H1 (cell line): ENCODE data around the gene HSPA4. TPM values are rescaled to one million over a fixed set of nuclear protein-coding genes. Genes with fewer than 3 reads are reported as not detected.
"Not testable (repeated sequence)": the region's sequence is repeated elsewhere in the genome, so short reads cannot be mapped to it uniquely, and the experiment has no call there.

Experiments
- CTCF ChIA-PET: fragments of 300-600 bp; sonication (Branson Sonifier 250); formaldehyde crosslinking; loops from one replicate; lab custom pipeline; 2021; ENCODE audit not compliant: partially characterized antibody; lab: Charles Lee
- POLR2A ChIA-PET: fragments of 300-600 bp; sonication (Branson Sonifier 250); formaldehyde crosslinking; loops from one replicate; lab custom pipeline; 2021; ENCODE audit warnings: inconsistent platforms; ENCODE audit not compliant: partially characterized antibody; lab: Charles Lee
- DNase-seq, 2 experiments: peaks; one replicate each; pipeline versions ENCODE4 v3.0.0 to v3.0.0-alpha.2; 2010 to 2022; ENCODE audit warnings: low spot score in 2 of 2, low read depth in 1 of 2, mixed read lengths in 1 of 2
- FAIRE-seq: peaks from 2 replicates; lab custom pipeline; 2011; peaks lifted over from hg19 to GRCh38; lab: Jason Lieb, UNC
- H2AFZ ChIP-seq: 2 replicates; pipeline ENCODE4 v1.8.1; 2012; ENCODE audit warnings: low read length, inconsistent platforms
- H2AK5ac ChIP-seq: 2 replicates; pipeline ENCODE4 v1.6.1; 2013; ENCODE audit warnings: low read depth, low read length
- H2BK120ac ChIP-seq: replicated peaks from 2 replicates; pipeline ENCODE3; 2013; ENCODE audit warnings: low read depth, low read length, inconsistent platforms
- H2BK12ac ChIP-seq: 2 replicates; pipeline ENCODE4 v1.6.1; 2013; ENCODE audit warnings: low read depth, low read length
- H2BK15ac ChIP-seq: 2 replicates; pipeline ENCODE4 v1.6.1; 2013; ENCODE audit warnings: low read length
- H2BK20ac ChIP-seq: 2 replicates; pipeline ENCODE4 v1.6.1; 2013; ENCODE audit warnings: low read length
- H2BK5ac ChIP-seq: 2 replicates; pipeline ENCODE4 v1.6.1; 2013; ENCODE audit warnings: low read depth, low read length
- H3K14ac ChIP-seq: 2 replicates; pipeline ENCODE4 v1.6.1; 2013; ENCODE audit warnings: inconsistent platforms; ENCODE audit not compliant: insufficient read length
- H3K18ac ChIP-seq: 2 replicates; pipeline ENCODE4 v1.6.1; 2013; ENCODE audit warnings: low read length; ENCODE audit errors: extremely low read depth
- H3K23ac ChIP-seq: 2 replicates; pipeline ENCODE4 v1.6.1; 2013; ENCODE audit warnings: inconsistent platforms; ENCODE audit not compliant: insufficient read length
- H3K23me2 ChIP-seq: 2 replicates; pipeline ENCODE4 v1.6.1; 2013; ENCODE audit warnings: low read depth, low read length
- H3K27ac ChIP-seq: 2 replicates; pipeline ENCODE4 v1.6.1; 2011; ENCODE audit warnings: low read depth, low read length, inconsistent platforms
- H3K27me3 ChIP-seq, 4 experiments: replicated peaks in 1 of 4; 1 replicate in 1 of 4; 2 replicates in 3 of 4; pipeline versions ENCODE4 v1.6.1 to v1.8.1; 2011 to 2013; ENCODE audit warnings: low read length in 3 of 4, mild to moderate bottlenecking in 3 of 4, inconsistent platforms in 2 of 4, mixed read lengths in 2 of 4, moderate library complexity in 1 of 4; ENCODE audit not compliant: control insufficient read depth in 3 of 4, insufficient read depth in 3 of 4; ENCODE audit errors: extremely low read depth in 1 of 4
- H3K36me3 ChIP-seq, 4 experiments: 2 replicates each; pipeline versions ENCODE4 v1.6.1 to v1.8.1; 2011 to 2013; ENCODE audit warnings: mild to moderate bottlenecking in 4 of 4, low read length in 3 of 4, moderate library complexity in 2 of 4, control low read depth in 1 of 4, inconsistent platforms in 1 of 4; ENCODE audit not compliant: insufficient read depth in 4 of 4, control insufficient read depth in 2 of 4
- H3K4ac ChIP-seq: replicated peaks from 2 replicates; pipeline ENCODE3; 2013; ENCODE audit warnings: low read length, low read depth, mixed read lengths, inconsistent platforms; ENCODE audit not compliant: insufficient read length
- H3K4me1 ChIP-seq, 4 experiments: replicated peaks in 1 of 4; 1 replicate in 1 of 4; 2 replicates in 3 of 4; pipeline versions ENCODE4 v1.6.1 to v1.8.1; 2011 to 2013; ENCODE audit warnings: low read length in 3 of 4, inconsistent platforms in 2 of 4, mixed read lengths in 1 of 4; ENCODE audit not compliant: insufficient read depth in 4 of 4, control insufficient read depth in 3 of 4
- H3K4me2 ChIP-seq, 2 experiments: 2 replicates each; pipeline versions ENCODE4 v1.6.1 to v1.8.1; 2011 to 2013; ENCODE audit warnings: low read depth in 2 of 2, low read length in 2 of 2, control low read depth in 1 of 2, inconsistent platforms in 1 of 2, mild to moderate bottlenecking in 1 of 2; ENCODE audit not compliant: insufficient read depth in 1 of 2
- H3K4me3 ChIP-seq, 4 experiments: fragments of 200-600, 300-600 bp in 1 of 4; sonication (generic), shearing (Covaris generic), sonication (Bioruptor Twin) in 1 of 4; 2 replicates each; pipeline versions ENCODE4 v1.5.1 to v1.8.1; 2011 to 2016; ENCODE audit warnings: low read length in 4 of 4, low read depth in 3 of 4, control low read depth in 2 of 4, inconsistent platforms in 2 of 4, mild to moderate bottlenecking in 2 of 4, mixed read lengths in 1 of 4, moderate library complexity in 1 of 4; ENCODE audit not compliant: insufficient read depth in 2 of 4; ENCODE audit errors: extremely low read depth in 1 of 4
- H3K56ac ChIP-seq: replicated peaks from 2 replicates; pipeline ENCODE3; 2013; ENCODE audit warnings: low read depth, mild to moderate bottlenecking, mixed read lengths, low read length, inconsistent platforms; ENCODE audit not compliant: insufficient read length
- H3K79me1 ChIP-seq: 2 replicates; pipeline ENCODE4 v1.6.1; 2013; ENCODE audit warnings: low read depth, low read length, control low read depth
- H3K79me2 ChIP-seq, 2 experiments: 2 replicates each; pipeline versions ENCODE4 v1.6.1 to v1.8.1; 2012 to 2013; ENCODE audit warnings: low read length in 2 of 2, mild to moderate bottlenecking in 2 of 2, inconsistent platforms in 1 of 2; ENCODE audit not compliant: insufficient read depth in 2 of 2, control insufficient read depth in 1 of 2
- H3K9ac ChIP-seq, 4 experiments: replicated peaks in 1 of 4; 1 replicate in 1 of 4; 2 replicates in 3 of 4; pipeline versions ENCODE4 v1.6.1 to v1.8.1; 2011 to 2013; ENCODE audit warnings: low read depth in 3 of 4, low read length in 3 of 4, control low read depth in 2 of 4, mild to moderate bottlenecking in 2 of 4, moderate library complexity in 2 of 4, inconsistent platforms in 1 of 4; ENCODE audit errors: extremely low read depth in 1 of 4
- H3K9me3 ChIP-seq, 2 experiments: 2 replicates each; pipeline versions ENCODE4 v1.6.1 to v1.8.1; 2012 to 2013; ENCODE audit warnings: mild to moderate bottlenecking in 2 of 2, moderate library complexity in 2 of 2, control low read depth in 1 of 2, inconsistent platforms in 1 of 2, low read depth in 1 of 2, low read length in 1 of 2, mixed read lengths in 1 of 2; ENCODE audit not compliant: insufficient read depth in 2 of 2
- H4K20me1 ChIP-seq, 2 experiments: replicated peaks in 1 of 2; 2 replicates each; pipeline versions ENCODE3 to v1.8.1; 2011 to 2013; ENCODE audit warnings: inconsistent platforms in 2 of 2, low read length in 2 of 2, mild to moderate bottlenecking in 1 of 2; ENCODE audit not compliant: insufficient read depth in 2 of 2, control insufficient read depth in 1 of 2
- H4K5ac ChIP-seq: 2 replicates; pipeline ENCODE4 v1.6.1; 2013; ENCODE audit warnings: low read length, low read depth, mixed read lengths, inconsistent platforms; ENCODE audit not compliant: insufficient read length
- H4K8ac ChIP-seq: 2 replicates; pipeline ENCODE4 v1.8.0; 2013; ENCODE audit warnings: mild to moderate bottlenecking, moderate library complexity, low read length, inconsistent platforms; ENCODE audit not compliant: insufficient read depth; ENCODE audit errors: extremely low read depth
- H4K91ac ChIP-seq: replicated peaks from 2 replicates; pipeline ENCODE3; 2013; ENCODE audit warnings: low read length, mixed read lengths, inconsistent platforms; ENCODE audit not compliant: insufficient read length
- WGBS, 2 experiments: shearing (Covaris generic) in 1 of 2; methylation state at CpG; one replicate each; pipeline versions ENCODE4 v1.1.6 to v1.1.7; 2013 to 2015; ENCODE audit warnings: low lambda C conversion rate in 2 of 2, mixed read lengths in 2 of 2, inconsistent platforms in 1 of 2, low coverage in 1 of 2, missing lambda C conversion rate in 1 of 2; ENCODE audit not compliant: insufficient replicate concordance in 2 of 2, insufficient coverage in 1 of 2, insufficient read length in 1 of 2; ENCODE audit errors: extremely low coverage in 1 of 2, missing lambda C conversion rate in 1 of 2; 5-methylcytosine and 5-hydroxymethylcytosine counted together
- polyA plus RNA-seq, 7 experiments: library from polyadenylated mRNA; depleted of rRNA in 3 of 7; stranded (reverse) in 5 of 7; unstranded in 2 of 7; fragments of >200 nt in 5 of 7; fragments of 200-250 nt in 2 of 7; gene quantifications; 1 replicate in 5 of 7; 2 replicates in 1 of 7; 4 replicates in 1 of 7; pipeline versions ENCODE4 v1.2.1 to v1.2.3, GENCODE V29; 2011 to 2013; ENCODE audit warnings: missing spikeins in 2 of 7, mixed read lengths in 2 of 7
- total RNA-seq: library from RNA; stranded (reverse); fragmentation: NEBNext Ultra II Directional; extraction: Animal tissue kit (Norgen Biotek cat#: 25700); gene quantifications from 2 replicates; pipeline ENCODE4 v1.2.1, GENCODE V29; 2021
- TF ChIP-seq, protein P1 (sequence below): IDR thresholded peaks from 2 replicates; pipeline ENCODE4 v1.6.1; 2012; ENCODE audit warnings: inconsistent platforms

HSPA4 gene
- total and polyA plus RNA-seq, 2 of the 8 experiments (the other 6 are each of a cell fraction or from before 2014, with no cell fraction given): 28.9 to 445 TPM

GRCh38 chr5:133017964-133018363 is 33.8 kb upstream of the HSPA4 start (continued):
- TF ChIP-seq, protein P1, sequence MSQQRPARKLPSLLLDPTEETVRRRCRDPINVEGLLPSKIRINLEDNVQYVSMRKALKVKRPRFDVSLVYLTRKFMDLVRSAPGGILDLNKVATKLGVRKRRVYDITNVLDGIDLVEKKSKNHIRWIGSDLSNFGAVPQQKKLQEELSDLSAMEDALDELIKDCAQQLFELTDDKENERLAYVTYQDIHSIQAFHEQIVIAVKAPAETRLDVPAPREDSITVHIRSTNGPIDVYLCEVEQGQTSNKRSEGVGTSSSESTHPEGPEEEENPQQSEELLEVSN: no peak

- H3K9me3 ChIP-seq, H3K18ac ChIP-seq, H3K4me1 ChIP-seq, H2BK15ac ChIP-seq, FAIRE-seq, H4K91ac ChIP-seq, H3K23me2 ChIP-seq, H4K5ac ChIP-seq, H3K9ac ChIP-seq, H2BK5ac ChIP-seq, H3K27ac ChIP-seq, DNase-seq, H2AFZ ChIP-seq, H3K79me1 ChIP-seq, H3K27me3 ChIP-seq, H3K14ac ChIP-seq, H4K20me1 ChIP-seq, CTCF ChIA-PET, H2BK120ac ChIP-seq, H2BK20ac ChIP-seq, H3K23ac ChIP-seq, H3K4me2 ChIP-seq, H3K36me3 ChIP-seq, POLR2A ChIA-PET, H4K8ac ChIP-seq, H2AK5ac ChIP-seq, H2BK12ac ChIP-seq, H3K4ac ChIP-seq, H3K4me3 ChIP-seq, H3K56ac ChIP-seq: not testable (repeated sequence)
- H3K79me2 ChIP-seq: peaks cover 3 to 27% of the 10 kb centered on the region in 2 experiments; a peak in 2 of 4 replicates
- 95% methylated on average over 7 of the region's 7 CpGs; no CpG with 5 or more reads in 1 of the 2 experiments for WGBS, 2 experiments
Measured at GRCh38 chr5:133019471-133019870, 32.3 kb upstream of the HSPA4 start.
